Gastrocnemius medialis (tissue), 4 donors: ENCODE data around the gene MMP2. TPM values are rescaled to one million over a fixed set of nuclear protein-coding genes. Genes with fewer than 3 reads are reported as not detected.

Source experiments
- ATAC-seq, 2 donors: fragments of 150-250 bp; one replicate each; pipeline ENCODE4 v1.9.1; 2016
- DNase-seq, 2 donors: peaks; one replicate each; pipeline ENCODE4 v3.0.0-alpha.2; 2019
- H3K27ac ChIP-seq, 4 donors: fragments of 200-600 bp; sonication (generic); 1 replicate in 1 of 4; 2 replicates in 3 of 4; pipeline ENCODE4 v1.5.1; 2016 to 2018; ENCODE audit warnings: mild to moderate bottlenecking in 2 of 4, moderate library complexity in 1 of 4
- H3K27me3 ChIP-seq, 3 donors: fragments of 200-600 bp; sonication (generic) in 2 of 3; 1 replicate in 1 of 3; 2 replicates in 2 of 3; pipeline versions ENCODE4 v1.5.1 to v1.6.0; 2016 to 2019; ENCODE audit warnings: mild to moderate bottlenecking in 1 of 3, moderate library complexity in 1 of 3
- H3K36me3 ChIP-seq, 2 donors: fragments of 200-600 bp; sonication (generic) in 1 of 2; one replicate each; pipeline ENCODE4 v1.5.1; 2017 to 2018
- H3K4me1 ChIP-seq, 2 donors: fragments of 200-600 bp; sonication (generic) in 1 of 2; one replicate each; pipeline ENCODE4 v1.5.1; 2016 to 2017; ENCODE audit warnings: mild to moderate bottlenecking in 2 of 2
- H3K4me3 ChIP-seq, 4 donors: fragments of 200-600 bp; sonication (generic) in 3 of 4; 1 replicate in 1 of 4; 2 replicates in 3 of 4; pipeline ENCODE4 v1.5.1; 2016 to 2019; ENCODE audit warnings: mild to moderate bottlenecking in 2 of 4
- H3K9me3 ChIP-seq, 3 donors: fragments of 200-600 bp; sonication (generic) in 2 of 3; 1 replicate in 1 of 3; 2 replicates in 2 of 3; pipeline ENCODE4 v1.5.1; 2016 to 2019
- CTCF ChIP-seq, 5 experiments: fragments of 450-650 bp in 3 of 5; fragments of 200-600 bp in 2 of 5; sonication (generic) in 2 of 5; IDR thresholded peaks in 4 of 5; conservative IDR thresholded peaks in 1 of 5; 1 replicate in 4 of 5; 2 replicates in 1 of 5; pipeline ENCODE4 v1.5.1; 2016 to 2019; ENCODE audit warnings: antibody characterized with exemption in 5 of 5, mild to moderate bottlenecking in 3 of 5, moderate library complexity in 3 of 5
- POLR2A ChIP-seq, 2 donors: fragments of 450-650 bp; IDR thresholded peaks; one replicate each; pipeline ENCODE4 v1.6.1; 2017; ENCODE audit warnings: antibody characterized with exemption in 2 of 2, mild to moderate bottlenecking in 2 of 2, moderate library complexity in 2 of 2
- in situ Hi-C, 4 donors: fragments of 200-750 bp; cut with MboI; loops; one replicate each; pipeline versions ENCODE4 v1.15.0 to v1.8.0; 2017; ENCODE audit warnings: low sequenced_read_pairs in 4 of 4
- intact Hi-C: fragments of 100-400 bp; cut with DNase I; formaldehyde crosslinking; loops from one replicate; pipeline ENCODE4 v1.15.1; 2023; ENCODE audit warnings: low total_unique reads
- total RNA-seq, 4 donors: library from RNA; depleted of rRNA; stranded (reverse); fragments of >200 nt; gene quantifications; one replicate each; pipeline versions ENCODE4 v1.1.0 to v1.2.3, GENCODE V29; 2016

Gene MMP2
- total RNA-seq, 4 donors from 2014 or later: 26.6 to 119 (median 55.6) TPM

GRCh38 chr16:55496509-55497145, 17.6 kb downstream of the MMP2 start:
- H3K9me3 ChIP-seq: no peaks in the 10 kb centered on the region
- no peaks in the 10 kb centered on the region for H3K36me3 ChIP-seq
- no peaks in the 10 kb centered on the region for H3K27me3 ChIP-seq
- H3K4me1 ChIP-seq: peaks cover 6 to 8% of the 10 kb centered on the region in 2 donors
- TF ChIP-seq POLR2A (IDR thresholded peaks at IDR 0.05): no peak
- intact Hi-C loops: loop anchor here (5.0 kb wide), 1 partner anchor 46 kb away; no protein-coding TSS in a partner anchor
- DNase-seq (no peak), ATAC-seq (no peak)
- H3K4me3 ChIP-seq: no peak overlapping the region
- H3K27ac ChIP-seq: no peak overlapping the region
- in situ Hi-C loops: no loop called here

GRCh38 chr16:55497558-55497957, 18.6 kb downstream of the MMP2 start:
- no peaks in the 10 kb centered on the region for H3K27me3 ChIP-seq
- TF ChIP-seq POLR2A (IDR thresholded peaks at IDR 0.05) (no peak), CTCF (IDR thresholded peaks at IDR 0.05 in 4 of 5, conservative IDR thresholded peaks at IDR 0.05 in 1 of 5) (no peak)
- intact Hi-C loops: loop anchor here (5.0 kb wide), 1 partner anchor 45 kb away; no protein-coding TSS in a partner anchor
- no peaks in the 10 kb centered on the region for H3K36me3 ChIP-seq
- in situ Hi-C loops: no loop called here
- H3K27ac ChIP-seq: no peak overlapping the region
- no peaks in the 10 kb centered on the region for H3K9me3 ChIP-seq
- DNase-seq (no peak), ATAC-seq (no peak)
- H3K4me3 ChIP-seq: no peak overlapping the region
- peaks cover 13 to 16% of the 10 kb centered on the region in 2 donors for H3K4me1 ChIP-seq

GRCh38 chr16:55498101-55498500, 19.1 kb downstream of the MMP2 start:
- no peak for DNase-seq
- in situ Hi-C loops (no loop called here), intact Hi-C loops (loop anchor here (5.0 kb wide), 1 partner anchor 44 kb away; no protein-coding TSS in a partner anchor)
- H3K27ac ChIP-seq: no peak overlapping the region
- no peak for ATAC-seq
- no peak overlapping the region for H3K4me3 ChIP-seq
- no peaks in the 10 kb centered on the region for H3K27me3 ChIP-seq
- H3K9me3 ChIP-seq: no peaks in the 10 kb centered on the region
- no peak for TF ChIP-seq POLR2A (IDR thresholded peaks at IDR 0.05)
- TF ChIP-seq CTCF (IDR thresholded peaks at IDR 0.05 in 4 of 5, conservative IDR thresholded peaks at IDR 0.05 in 1 of 5): no peak
- no peaks in the 10 kb centered on the region for H3K36me3 ChIP-seq
- peaks cover 19% of the 10 kb centered on the region in 2 donors for H3K4me1 ChIP-seq

- H3K9me3 ChIP-seq: no peaks in the 10 kb centered on the region
- no peaks in the 10 kb centered on the region for H3K27me3 ChIP-seq
- peaks cover 0 to 10% of the 10 kb centered on the region in 2 donors for H3K36me3 ChIP-seq
- TF ChIP-seq POLR2A (IDR thresholded peaks at IDR 0.05): no peak
- no peak for TF ChIP-seq CTCF (IDR thresholded peaks at IDR 0.05 in 4 of 5, conservative IDR thresholded peaks at IDR 0.05 in 1 of 5)
- DNase-seq (no peak), ATAC-seq (no peak)
- peaks cover 21 to 26% of the 10 kb centered on the region in 2 donors for H3K4me1 ChIP-seq
- intact Hi-C loops (loop anchor here (5.0 kb wide), 1 partner anchor 43 kb away; no protein-coding TSS in a partner anchor), in situ Hi-C loops (no loop called here)
- H3K27ac ChIP-seq: no peak overlapping the region
- H3K4me3 ChIP-seq: no peak overlapping the region
Measured at GRCh38 chr16:55499281-55499680, 20.3 kb downstream of the MMP2 start.

- ATAC-seq (no peak), DNase-seq (no peak)
- peak overlapping the region in 1 of 4 donors; percentile 13 for H3K27ac ChIP-seq
- H3K9me3 ChIP-seq: no peaks in the 10 kb centered on the region
- H3K27me3 ChIP-seq: no peaks in the 10 kb centered on the region
- H3K36me3 ChIP-seq: peaks cover 0 to 10% of the 10 kb centered on the region in 2 donors
- TF ChIP-seq POLR2A (IDR thresholded peaks at IDR 0.05): no peak
- no peak for TF ChIP-seq CTCF (IDR thresholded peaks at IDR 0.05 in 4 of 5, conservative IDR thresholded peaks at IDR 0.05 in 1 of 5)
- in situ Hi-C loops: no loop called here
- intact Hi-C loops: loop anchor here (5.0 kb wide), 1 partner anchor 42 kb away; no protein-coding TSS in a partner anchor
- no peak overlapping the region for H3K4me3 ChIP-seq
- H3K4me1 ChIP-seq: peaks cover 21 to 26% of the 10 kb centered on the region in 2 donors
Measured at GRCh38 chr16:55499951-55500529, 21.0 kb downstream of the MMP2 start.
